C4-2B (cell line): ENCODE data around the gene COL28A1.
A peak's percentile ranks its signal among the peaks of the same experiment; 100 is the strongest.

ENCODE experiments used
- H3K27ac ChIP-seq: fragments of 450-650 bp; 2 replicates; pipeline ENCODE4 v1.5.1; 2017
- ZFX ChIP-seq: fragments of 450-650 bp; IDR thresholded peaks from 2 replicates; pipeline ENCODE4 v1.6.1; 2017
- TF ChIP-seq, protein P1 (sequence below): fragments of 450-650 bp; conservative IDR thresholded peaks from 2 replicates; pipeline ENCODE4 v1.5.1; 2017; ENCODE audit warnings: mild to moderate bottlenecking

The COL28A1 gene

DNA sequence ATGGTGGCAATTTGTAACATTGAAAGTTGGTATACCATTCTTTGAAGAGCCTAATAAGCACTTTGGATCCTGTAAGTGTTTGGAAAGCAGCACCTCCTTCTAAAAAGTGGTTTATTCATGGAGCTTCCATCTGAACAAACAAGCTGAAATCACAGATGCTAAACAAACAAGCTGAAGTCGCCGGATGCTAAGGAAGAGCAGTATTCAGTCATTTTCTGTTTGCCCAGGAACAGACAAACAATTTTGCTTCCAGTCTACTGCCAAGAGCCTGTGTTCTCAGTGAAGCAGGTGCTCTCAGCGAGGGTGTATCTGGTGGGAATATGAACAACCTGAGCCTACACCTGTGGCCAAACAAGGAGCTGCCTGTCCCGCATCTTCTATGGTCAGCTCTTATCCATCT, 6.3 kb downstream of the COL28A1 start:
- TF ChIP-seq ZFX = no peak
- TF ChIP-seq, protein P1, sequence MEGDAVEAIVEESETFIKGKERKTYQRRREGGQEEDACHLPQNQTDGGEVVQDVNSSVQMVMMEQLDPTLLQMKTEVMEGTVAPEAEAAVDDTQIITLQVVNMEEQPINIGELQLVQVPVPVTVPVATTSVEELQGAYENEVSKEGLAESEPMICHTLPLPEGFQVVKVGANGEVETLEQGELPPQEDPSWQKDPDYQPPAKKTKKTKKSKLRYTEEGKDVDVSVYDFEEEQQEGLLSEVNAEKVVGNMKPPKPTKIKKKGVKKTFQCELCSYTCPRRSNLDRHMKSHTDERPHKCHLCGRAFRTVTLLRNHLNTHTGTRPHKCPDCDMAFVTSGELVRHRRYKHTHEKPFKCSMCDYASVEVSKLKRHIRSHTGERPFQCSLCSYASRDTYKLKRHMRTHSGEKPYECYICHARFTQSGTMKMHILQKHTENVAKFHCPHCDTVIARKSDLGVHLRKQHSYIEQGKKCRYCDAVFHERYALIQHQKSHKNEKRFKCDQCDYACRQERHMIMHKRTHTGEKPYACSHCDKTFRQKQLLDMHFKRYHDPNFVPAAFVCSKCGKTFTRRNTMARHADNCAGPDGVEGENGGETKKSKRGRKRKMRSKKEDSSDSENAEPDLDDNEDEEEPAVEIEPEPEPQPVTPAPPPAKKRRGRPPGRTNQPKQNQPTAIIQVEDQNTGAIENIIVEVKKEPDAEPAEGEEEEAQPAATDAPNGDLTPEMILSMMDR = no peak
- H3K27ac ChIP-seq = peak overlapping the region; percentile 29

DNA sequence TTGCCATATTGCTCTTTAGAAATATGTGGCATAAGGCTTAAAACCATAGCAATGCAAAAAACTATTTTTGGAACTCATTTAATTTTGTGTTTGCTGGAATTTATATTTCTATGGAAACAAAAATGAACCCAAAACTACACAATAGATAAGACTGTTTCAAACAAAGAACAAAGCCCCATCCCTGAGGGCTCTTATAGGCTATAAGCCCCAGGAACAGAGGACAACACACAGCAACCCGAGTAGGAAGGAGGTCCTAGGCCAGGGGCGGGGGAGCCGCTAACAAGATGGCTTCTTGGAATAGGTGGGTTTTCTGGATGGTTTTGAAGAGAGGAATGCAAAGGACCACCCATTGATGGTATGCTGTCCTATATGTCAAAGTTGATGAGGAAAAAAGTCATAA, 8.6 kb downstream of the COL28A1 start:
- TF ChIP-seq, protein P1 = no peak
- H3K27ac ChIP-seq = no peak overlapping the region

DNA sequence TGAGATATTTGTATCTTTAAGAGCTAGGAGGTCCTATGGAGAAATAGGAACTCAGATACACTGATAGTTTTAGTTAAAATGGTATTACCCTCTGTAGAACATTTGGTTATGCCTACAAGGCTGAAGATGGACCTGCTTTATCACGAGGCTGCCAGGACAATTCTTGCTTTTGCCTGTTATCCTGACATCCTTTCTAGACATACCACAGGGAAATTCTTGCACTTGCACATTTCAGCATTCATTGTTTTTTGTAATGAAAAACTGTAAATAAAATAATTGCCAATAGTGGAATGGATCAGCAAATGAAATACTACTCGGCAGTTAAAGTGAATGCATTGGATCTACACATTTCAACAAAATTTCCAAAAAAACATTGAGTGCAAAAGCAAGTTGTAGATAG, 9.7 kb downstream of the COL28A1 start:
- no peak for TF ChIP-seq ZFX
- TF ChIP-seq, protein P1 = no peak
- H3K27ac ChIP-seq = no peak overlapping the region

DNA sequence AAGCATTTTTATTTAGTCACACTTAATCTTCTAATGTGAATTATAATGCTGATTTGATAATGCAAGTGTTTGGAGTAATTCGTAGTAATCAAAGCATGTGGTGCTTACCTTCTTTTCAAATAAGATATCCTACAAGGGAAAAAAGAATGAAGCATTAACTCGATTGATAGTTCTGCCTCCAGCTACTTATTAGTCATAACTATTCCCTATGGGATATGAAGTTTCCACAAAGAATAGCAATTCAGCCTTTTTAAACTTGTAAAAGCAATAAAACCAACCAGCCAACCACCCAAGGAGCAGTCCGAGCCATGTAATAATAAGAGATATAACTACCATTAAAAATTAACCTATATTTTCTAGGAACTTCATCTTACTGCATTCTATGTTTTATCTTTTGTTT, 11.6 kb downstream of the COL28A1 start:
- no peak for TF ChIP-seq ZFX
- TF ChIP-seq, protein P1 = no peak
- no peak overlapping the region for H3K27ac ChIP-seq

DNA sequence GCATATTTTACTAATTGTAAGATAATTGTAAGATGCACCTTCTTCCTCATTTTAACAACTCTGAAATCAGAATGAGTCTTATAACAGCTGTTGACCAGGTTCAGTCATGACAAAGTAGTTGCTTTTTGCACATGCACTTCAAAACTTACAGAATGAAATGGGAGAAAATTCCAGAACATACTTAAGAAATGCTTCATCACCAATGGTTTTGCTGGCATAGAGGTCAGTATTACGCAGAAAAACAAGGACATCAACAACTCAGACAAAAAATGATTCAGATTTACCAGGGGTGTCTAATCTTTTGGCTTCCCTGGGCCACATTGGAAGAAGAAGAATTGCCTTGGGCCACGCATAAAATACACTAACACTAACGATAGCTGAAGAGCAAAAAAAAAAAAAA, 13.3 kb downstream of the COL28A1 start:
- TF ChIP-seq ZFX = no peak
- TF ChIP-seq, protein P1 = no peak

DNA sequence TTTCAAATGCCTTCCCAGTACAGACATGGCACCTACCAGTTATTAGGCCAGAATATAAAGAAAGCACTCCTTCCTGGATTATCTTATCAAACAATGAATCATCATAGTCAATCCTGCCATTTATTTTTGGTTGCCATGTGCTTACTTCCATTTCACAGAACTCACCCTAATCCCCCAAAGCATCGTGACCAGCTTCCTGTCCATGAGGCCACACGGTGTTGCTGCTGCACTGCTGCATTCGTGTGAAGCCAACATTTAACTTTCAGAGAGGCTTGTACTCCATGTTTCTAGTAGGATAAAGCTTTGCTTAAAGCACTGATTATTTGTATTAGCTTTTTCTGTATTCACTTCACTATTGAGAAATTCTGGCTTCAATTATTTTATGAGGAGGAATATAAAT, 14.4 kb downstream of the COL28A1 start:
- H3K27ac ChIP-seq = no peak overlapping the region
- TF ChIP-seq, protein P1 = no peak
- TF ChIP-seq ZFX = no peak

More for the DNA sequence above, 13.3 kb downstream of the COL28A1 start:
- no peak overlapping the region for H3K27ac ChIP-seq

DNA sequence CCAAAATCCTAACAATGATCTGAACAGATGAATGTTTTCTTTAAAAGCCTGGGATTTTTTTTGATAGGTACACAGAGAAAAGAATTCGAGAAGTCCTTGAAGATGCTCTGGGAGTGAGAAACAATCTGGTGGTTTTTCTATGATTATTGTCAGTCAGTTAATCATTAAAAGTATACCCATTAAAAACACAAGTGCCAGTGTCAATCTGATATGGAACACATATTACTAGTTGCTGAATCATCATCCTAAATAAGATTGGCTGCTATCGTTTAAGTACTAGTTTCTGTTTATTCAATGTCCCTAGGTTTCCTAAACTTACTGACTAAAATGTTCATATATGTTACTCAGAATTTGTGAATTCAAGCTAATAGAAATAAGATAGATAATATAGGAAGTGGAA, 16.1 kb downstream of the COL28A1 start:
- H3K27ac ChIP-seq = no peak overlapping the region
- no peak for TF ChIP-seq ZFX
- TF ChIP-seq, protein P1 = no peak

DNA sequence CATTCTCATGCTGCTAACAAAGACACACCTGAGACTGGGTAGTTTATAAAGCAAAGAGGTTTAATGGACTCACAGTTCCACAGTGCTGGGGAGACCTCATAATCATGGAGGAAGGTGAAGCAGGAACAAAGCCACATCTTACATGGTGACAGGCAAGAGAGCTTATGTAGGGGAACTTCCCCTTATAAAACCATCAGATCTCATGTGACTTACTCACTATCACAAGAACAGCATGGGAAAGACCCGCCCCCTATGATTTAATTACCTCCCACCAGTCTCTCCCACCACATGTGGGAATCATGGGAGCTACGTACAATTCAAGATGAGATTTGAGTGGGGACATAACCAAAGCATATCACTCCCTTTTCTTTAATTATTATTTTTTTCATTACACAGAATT, 16.6 kb downstream of the COL28A1 start:
- no peak overlapping the region for H3K27ac ChIP-seq
- no peak for TF ChIP-seq ZFX
- TF ChIP-seq, protein P1 = no peak
